ENCODE measurements around the gene LY6G5C.

Gene LY6G5C

DNA sequence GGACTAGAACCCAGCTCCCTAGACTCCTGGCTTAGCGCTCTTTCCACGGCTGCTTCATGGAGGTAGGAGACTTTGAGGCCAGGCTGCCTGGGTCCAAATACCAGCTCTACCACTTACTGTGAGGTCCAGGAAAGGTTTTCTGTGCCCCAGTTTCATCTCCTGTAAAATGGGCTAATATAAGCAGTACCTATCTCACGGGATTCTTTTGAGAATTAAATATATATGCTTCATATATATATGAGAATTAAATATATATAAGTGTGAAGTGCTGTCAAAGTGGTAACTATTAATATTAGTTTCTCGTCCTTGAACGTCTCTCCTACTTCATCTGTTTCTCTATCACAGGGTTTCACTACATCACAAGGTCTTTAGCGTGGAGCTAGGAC, 10.2 kb upstream of the LY6G5C start:
- DNase-seq (ENCODE audit: low read depth): no peak

DNA sequence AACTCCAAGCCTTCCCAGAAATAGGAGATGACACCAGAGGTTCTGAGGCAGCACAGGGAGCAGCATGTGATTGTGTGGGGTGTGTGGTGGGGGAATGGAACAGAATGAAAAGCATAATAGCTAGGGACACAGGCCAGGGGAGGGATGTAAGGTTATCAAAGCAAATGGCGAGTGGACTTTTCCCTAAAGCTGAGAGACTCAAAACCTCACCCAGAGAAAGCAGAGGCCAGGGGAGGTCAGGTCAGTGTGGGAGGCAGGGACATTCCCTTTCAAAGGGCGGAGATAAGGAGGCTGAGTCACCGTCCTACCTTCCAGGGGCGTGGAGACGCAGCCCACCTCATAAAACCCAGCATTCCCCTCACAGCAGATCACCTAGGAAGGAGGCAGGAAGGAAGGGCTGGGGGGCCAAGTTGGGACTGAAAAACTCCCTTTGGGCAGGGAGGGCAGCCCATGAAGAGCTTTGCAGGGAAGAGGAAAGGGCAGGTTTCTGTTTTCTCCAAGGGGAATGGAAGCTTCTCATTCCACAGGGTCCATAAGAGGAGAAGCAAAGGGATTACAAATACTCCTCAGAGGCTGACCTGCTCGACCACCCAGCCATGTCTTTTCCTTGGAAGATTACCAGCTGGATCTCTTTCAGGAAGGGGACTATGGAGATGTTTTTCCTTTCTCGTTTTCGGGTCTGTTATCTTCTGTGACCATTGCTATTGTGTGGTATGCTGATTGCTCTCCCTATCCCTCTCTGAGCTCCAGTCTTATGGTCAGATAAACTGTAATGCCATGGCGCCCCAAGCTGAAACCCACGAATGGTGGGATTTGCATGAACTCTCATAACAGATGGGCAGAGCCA, 9.6 kb upstream of the LY6G5C start:
- DNase-seq (ENCODE audit: low read depth): no peak

DNA sequence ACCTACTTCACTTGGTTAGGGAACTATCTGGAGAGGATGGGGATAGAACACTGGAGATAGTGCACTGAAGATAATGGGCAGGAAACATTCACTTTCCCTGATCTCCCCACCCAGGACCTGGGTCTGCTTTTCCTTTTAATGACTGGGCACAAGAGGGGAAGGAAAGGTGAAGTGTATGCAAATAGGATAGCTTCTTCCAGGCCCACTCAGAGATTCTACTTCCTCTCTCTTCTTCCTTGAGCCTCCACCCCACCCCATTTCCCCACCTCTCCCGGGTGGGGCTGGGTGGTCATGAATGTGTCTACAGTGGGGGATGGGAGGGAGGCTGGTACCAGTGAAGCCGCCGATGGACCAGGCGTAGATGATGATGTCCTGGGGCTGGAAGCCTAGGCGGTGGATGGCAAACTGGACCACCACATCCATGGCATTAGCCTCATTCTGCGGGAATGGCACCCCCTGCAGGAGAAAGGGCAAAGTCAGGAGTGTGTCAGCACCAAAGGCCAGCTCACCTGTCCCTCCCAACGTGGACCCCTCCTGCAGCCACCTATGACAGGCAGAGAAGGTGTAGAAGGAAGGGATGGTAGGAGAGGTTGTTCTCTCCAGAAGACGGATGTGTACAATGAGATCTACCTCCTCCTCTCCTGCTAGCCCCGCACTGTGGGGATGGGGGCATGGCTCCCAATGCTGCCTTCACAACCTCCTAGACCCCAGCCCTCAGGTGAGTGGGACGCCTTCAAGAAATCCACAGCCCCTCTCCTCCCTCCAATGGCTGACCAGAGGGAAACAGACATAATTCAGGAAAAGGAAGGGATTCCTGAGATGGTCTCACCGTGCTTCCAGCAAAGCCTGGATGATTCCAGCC, 8.6 kb upstream of the LY6G5C start:
- DNase-seq (ENCODE audit: low read depth): no peak

DNA sequence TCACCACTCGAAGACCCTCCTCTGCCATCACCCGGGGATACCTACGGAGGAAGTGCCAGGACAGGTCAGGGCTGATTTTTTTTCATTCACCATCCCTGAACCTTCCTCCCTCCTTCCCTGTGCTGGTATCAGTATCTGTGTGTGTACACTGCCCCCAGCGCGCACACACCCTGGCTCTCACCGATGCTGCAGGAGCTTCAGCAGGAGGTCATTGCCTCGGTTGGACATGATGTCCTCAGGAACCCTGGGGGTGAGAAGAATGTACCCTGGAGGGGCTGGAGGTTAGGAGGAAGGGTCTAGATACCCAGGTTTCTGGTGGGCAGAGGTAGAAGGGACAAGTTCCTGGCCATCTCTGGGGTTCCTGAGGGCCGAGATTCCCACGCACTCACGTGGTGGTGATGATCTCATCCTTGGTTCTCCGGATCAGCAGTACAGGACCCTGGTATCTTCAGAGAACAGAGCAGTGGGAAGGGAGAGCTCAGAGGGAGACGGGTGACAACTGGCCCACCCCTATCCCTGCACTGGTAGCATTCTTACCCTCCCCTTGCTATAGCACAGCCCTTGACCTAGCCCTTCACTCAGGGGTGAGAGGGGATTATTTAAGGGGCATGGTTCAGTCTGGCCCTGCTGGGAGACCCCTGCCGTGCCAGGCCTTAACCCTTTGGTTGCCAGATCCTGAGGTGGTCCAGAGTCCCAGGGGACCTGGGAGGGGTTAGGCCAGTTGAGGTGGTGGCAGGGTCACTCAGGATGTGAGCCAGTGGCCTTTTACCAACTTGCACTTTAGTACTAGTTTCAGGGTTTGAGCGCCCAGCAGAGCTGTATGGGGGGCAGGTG, 7.2 kb upstream of the LY6G5C start:
- DNase-seq (ENCODE audit: low read depth): no peak

DNA sequence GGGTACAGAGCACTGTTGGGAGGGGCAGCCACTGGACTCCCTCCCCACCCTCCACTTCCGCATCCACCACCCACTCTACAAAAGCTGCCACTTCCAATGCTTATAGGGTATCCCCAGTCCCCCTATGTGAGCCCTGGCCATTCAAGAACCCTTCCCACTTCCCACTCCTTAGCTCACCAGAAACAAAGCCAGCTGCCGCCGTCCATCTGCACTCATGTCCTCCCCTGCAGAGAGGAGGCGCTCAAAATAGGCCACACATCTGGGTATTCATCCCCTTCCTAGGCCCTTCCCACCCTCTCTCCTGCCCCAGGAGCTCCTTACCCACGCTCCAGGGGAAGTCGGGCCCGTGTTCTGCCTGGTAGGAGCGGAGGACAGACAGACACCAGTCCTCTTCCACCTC, 6.5 kb upstream of the LY6G5C start:
- no peak for DNase-seq (ENCODE audit: low read depth)

DNA sequence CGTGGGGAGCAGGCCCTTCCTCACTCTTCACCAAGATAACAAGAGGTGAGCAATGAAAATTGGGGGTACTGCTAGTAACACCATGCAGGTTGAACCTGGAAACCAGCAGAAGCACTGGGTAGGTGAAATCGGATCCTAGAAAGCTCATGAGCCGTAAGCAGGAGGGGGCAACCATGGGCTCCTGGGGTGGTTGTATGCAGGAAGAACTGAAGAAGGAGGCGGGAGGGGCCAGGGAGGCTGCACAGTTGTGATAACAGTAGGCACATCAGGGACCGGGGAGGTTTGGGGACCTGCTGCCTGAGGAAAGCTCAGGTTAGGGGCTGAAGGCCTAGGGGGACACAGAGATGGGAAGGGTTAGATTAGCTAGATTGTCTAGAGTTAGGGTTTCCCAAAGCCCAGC, 5.6 kb upstream of the LY6G5C start:
- DNase-seq (ENCODE audit: low read depth): no peak

DNA sequence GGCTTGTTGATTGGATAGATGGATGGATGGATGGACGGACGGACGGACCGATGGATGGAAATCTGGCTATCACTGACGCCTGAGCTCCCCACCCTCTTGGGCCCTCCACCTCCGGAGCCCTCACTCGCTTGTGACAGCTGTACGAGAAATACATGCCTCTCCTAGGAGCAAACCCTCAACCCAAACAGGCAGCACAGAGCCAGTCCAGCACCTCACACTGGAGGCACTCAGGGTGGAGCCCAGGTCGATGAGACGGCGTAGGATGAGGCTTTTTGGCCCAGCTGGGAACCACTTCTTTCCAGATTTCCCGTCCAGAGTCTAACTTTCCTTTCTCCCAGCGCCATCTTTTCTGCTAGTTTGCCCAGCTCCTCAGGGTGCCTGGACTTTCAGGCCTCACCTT, 2.7 kb upstream of the LY6G5C start:
- no peak for DNase-seq (ENCODE audit: low read depth)

DNA sequence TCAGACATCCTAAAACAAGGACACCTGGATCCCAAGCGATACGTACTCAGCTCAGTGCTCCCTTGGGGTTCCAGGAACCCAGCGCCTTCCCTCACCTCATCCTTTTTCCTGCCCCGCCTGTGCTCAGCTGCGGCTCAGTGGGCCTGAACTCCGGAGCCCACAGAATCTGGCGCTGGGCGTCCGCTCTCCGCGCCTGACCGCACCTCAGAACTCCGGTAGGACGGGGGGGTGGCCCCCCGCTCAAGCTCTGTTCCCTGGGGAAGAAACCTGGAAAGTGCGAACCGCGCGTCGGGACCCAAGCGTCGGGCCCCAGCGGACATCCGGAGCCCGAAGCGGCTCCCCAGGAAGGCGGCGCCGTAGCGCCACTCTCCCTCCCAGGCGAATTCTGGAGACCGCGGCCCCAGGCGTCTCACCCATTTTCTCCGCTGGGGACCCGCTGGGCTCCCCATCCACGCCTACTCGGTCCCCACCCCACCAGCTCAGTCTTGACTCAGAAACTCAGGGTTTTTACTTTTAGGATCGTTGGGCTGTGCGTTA, 336 bp upstream of the LY6G5C start:
- DNase-seq (ENCODE audit: low read depth): peak; percentile 60

DNA sequence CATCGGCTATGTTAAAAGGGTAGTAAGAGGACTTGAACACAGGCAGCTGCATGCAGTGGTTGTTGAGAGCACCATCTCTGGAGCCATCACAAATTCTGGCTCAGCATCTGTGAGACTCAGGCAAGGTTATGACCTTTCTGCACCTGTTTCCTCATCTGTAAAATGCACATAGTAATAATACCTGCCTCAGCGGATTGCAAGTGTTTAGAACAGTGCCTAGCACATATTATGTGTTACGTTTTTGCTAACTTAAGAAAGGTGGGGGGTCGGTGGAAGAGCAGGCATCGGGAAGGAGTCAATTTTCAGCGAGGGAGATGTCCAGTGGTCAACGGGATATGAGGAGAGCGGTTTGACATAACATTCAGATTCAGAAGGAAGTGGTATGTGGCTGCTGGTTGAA, 2.9 kb downstream of the LY6G5C start:
- DNase-seq (ENCODE audit: low read depth): no peak

DNA sequence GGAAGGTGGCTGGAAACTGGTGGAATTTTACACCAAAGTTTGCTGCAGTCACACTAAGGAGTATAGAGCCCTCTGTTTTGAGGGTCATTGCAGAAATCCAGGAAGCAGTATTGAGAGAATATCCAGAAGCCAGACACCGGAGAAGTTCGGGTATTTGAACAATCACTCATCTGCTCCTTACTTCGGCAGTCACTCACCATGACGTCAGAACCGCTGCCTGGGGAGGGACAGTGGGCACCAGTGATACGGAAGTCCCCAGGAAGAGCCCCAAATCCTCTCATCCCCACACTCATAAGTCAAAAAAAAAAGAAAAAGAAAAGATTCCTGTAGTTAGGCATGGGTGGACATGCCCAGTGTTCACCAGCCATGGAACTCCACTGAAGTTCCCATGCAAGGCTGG, 4.0 kb downstream of the LY6G5C start:
- no peak for DNase-seq (ENCODE audit: low read depth)

DNA sequence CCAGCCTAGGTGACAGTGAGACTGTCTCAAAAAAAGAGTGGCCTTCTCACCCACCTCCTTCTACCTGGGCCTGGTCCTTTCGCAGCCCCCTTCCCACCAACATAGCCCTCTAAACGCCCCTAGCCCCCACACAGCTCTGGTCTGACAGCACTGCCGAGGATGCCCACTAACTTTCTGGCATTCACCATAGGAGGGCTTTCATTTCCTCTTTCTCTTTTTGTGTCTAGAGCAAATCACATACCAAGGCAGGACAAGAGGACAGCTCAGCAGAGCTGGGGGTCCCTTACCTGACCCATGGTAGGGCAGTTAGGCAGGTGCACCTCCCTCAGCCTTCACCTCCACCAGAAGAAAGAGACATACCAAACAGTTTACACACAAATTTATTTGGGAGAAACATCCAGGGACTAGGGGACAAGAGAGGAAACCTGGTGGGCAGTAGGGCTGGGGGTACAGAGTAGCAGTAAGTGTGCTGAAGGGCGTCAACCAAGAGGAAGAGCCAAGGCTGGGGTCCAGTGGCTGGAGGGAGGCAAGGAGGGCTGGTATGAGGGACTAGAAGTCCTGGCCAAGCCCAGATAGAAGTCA, 4.5 kb downstream of the LY6G5C start:
- no peak for DNase-seq (ENCODE audit: low read depth)

DNA sequence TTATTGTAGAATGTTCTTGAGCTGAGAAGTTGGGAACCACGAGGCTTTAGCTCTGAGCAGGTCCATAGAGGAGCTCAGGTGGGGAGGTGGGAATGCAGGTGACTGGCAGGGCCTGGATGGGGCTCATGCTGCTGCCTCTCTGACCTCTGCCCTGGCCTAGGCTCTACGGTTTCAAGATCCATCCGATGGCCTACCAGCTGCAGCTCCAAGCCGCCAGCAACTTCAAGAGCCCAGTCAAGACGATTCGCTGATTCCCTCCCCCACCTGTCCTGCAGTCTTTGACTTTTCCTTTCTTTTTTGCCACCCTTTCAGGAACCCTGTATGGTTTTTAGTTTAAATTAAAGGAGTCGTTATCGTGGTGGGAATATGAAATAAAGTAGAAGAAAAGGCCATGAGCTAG, 11.2 kb downstream of the LY6G5C start, which contains the start of gene LY6G5B:
LY6G5B (plus strand) TSS at position 301 of the 400 bp plus-strand sequence. CDS start 975 bp downstream, outside the sequence.
- no peak for DNase-seq (ENCODE audit: low read depth)

DNA sequence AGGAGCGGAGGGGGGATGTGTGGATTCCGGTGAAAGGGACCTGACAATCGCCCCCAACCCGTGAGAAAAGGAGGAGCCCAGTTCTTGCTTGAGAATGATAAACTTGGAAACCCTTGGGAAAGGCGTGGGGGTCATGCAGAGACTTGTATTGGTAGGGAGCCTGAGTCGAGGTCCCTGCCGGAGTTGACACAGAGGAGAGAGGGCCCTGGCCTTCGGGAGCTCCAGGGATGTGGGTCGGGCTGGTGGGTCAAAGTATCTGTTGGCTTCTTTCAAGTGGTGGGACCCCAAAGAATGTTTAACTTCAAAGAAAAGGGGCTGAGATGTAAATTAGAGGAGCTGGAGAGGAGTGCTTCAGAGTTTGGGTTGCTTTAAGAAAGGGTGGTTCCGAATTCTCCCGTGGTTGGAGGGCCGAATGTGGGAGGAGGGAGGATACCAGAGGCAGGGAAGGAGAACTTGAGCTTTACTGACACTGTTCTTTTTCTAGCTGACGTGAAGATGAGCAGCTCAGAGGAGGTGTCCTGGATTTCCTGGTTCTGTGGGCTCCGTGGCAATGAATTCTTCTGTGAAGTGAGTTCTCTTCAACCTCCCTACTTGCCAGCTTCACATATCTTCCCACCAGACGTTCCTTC, 14.4 kb downstream of the LY6G5C start:
- DNase-seq (ENCODE audit: low read depth): peak; percentile 34

DNA sequence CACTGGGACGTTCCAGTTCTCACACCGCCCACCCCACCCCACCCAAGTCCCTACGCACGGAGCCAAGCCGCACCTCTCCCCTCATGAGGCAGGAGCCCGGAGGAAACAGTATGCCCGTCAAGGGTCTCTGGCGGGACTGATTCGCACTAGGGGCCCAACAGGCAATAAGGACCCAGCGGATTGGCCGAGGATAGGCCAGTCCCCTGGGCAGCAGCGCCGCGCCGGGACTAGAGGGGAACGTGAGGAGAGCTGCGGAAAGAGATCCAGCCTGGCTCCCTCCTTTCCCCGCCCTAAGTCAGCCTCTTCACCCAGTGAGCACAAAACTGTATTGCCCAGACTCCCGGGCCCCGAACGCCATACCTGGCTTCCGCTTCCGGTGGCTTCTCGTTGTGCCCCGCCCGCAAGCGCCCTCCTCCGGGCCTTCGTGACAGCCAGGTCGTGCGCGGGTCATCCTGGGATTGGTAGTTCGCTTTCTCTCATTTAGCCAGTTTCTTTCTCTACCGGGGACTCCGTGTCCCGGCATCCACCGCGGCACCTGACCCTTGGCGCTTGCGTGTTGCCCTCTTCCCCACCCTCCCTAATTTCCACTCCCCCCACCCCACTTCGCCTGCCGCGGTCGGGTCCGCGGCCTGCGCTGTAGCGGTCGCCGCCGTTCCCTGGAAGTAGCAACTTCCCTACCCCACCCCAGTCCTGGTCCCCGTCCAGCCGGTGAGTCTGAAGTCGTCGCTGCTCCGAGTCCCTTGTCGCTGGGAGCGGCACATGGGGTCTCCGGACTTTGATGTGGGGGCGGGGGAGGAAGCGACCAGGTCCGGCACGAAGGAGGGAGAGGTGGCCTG, 15.1 kb downstream of the LY6G5C start, which contains the start of gene CSNK2B:
CSNK2B (plus strand) TSS at position 580 of the 836 bp plus-strand sequence. CDS start 752 bp downstream, outside the sequence.
- DNase-seq (ENCODE audit: low read depth): peak; percentile 98

DNA sequence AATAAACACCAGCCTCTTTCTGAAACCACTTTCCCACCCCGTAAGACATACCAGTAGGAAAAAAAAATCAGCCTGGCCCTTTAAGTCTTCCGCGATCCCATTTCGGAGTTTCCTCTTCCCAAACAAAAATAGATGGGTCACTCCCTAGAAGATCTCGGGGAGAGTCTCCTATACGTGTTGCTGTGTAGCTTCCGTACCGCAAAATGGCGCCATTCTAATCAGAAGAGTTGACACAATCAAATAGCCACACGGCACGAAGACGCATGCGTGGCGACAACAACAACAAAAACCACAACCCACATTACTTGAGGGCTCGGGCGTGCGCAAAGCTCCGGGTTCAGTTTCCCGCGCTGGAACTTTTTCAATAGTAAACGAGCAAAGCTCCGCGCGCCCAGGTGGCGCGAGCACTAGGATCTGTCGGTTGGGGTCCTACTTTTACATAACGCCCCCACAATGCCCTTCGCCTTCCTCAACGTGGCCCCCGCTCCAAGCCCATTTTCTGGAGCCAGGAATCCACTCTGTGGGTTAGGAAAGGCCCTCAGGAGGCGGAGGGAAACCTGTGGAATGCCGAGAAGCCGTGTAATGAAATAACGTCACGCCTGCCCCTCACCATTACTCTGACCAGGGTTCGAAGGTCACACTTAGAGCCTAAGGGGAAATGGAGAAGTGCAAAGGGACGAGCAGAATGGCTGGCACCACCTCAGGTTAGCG, 15.9 kb downstream of the LY6G5C start, which contains the start of gene GPANK1:
GPANK1 (minus strand) TSS at position 208 of the 711 bp plus-strand sequence. CDS start 519 bp downstream, outside the sequence.
- DNase-seq (ENCODE audit: low read depth): peak; percentile 97

DNA sequence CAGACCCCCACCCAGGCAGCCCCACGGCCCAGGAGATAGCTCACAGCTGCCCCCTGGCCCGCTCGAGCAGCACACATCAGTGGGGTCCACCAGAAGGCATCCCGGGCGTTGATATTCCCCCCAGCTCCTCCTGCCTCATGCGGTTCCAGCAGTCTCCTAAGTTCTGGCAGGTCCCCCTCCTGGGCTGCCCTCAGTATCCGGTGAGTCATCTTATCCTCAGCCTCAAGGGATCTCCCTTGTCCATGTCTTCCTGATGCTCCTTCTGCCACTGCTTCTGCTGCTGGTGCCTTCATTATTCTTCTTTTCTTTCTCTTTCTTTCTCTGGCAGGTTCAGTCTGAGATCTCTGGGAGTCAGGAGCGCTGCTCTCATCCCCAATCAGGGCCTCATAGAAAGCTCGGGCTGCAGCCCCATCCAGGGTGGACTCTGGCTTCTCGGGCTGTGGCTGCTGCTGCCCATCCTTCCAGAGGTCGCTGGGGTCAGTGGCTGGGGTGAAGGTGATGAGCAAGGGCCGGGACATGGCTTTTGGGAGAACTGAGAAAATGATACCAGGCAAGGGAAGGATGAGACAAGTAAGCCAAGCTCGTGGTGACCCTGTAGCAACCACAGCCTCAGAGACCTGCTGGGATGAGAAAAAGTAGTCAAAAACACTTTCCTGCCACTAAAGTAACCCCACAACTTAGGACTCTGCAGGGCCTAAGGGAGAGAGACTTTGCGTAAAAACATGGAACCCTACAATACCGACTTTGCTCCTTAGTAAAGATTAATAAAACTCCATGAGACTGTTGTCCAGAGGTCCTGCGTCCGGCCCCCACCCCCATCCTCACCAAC, 16.7 kb downstream of the LY6G5C start:
- peak; percentile 89 for DNase-seq (ENCODE audit: low read depth)

DNA sequence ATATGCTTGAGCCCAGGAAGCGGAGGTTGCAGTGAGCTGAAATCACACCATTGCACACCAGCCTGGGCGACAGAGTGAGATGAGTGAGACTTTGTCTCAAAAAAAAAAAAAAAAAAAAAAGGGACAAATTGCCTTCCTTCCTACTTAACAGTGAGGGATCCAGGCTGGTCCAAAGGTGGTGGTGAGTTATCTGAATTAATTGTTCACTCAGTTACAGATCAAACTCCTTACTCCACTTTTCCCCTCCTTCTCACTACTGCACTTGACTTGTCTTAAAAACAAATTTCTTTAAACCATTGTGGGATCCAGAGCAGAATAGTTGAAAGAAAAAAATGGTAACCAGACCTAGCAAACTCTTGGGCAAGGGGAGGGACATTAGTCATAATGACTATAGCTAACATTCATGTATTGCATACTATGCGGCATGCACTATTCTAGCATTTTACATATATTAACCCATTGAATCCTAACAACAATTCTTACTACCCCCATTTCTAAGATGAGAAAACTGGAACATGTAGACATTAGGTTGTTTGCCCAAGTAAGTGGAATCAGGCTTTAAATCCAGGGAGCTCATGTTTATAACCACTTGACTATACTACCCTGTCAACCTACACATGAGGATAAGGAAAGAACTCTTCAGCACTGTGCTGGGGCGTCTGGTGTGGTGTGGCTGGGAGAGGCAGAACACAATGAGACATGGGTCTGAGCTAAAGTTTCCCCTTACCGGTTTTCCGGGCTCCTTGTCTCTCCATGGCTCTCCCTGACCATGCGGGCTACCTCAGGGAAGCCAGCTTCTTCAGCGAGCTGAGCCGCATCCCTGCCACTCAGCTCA, 17.5 kb downstream of the LY6G5C start:
- peak; percentile 23 for DNase-seq (ENCODE audit: low read depth)
